Activated CD4-positive, alpha-beta T cell treated with anti-CD3 and anti-CD28 coated beads for 36 hours (primary cell): ENCODE results near the gene MGLL. TPM values are rescaled to one million over a fixed set of nuclear protein-coding genes. Genes with fewer than 3 reads are reported as not detected.

Source experiments
- ATAC-seq: fragments of 200-7000 bp; cut with Tn5 transposase; one replicate; pipeline ENCODE4 v1.10.0; 2021; ENCODE audit warnings: mild to moderate bottlenecking, moderate library complexity
- CTCF ChIA-PET: fragments of 350-600 bp; sonication (Branson Sonifier 250); formaldehyde crosslinking; loops from one replicate; lab custom pipeline; 2021; ENCODE audit warnings: antibody characterized with exemption; lab: Charles Lee
- POLR2A ChIA-PET: fragments of 350-600 bp; sonication (Branson Sonifier 250); formaldehyde crosslinking; loops from one replicate; lab custom pipeline; 2021; ENCODE audit warnings: antibody characterized with exemption, inconsistent platforms; lab: Charles Lee
- DNase-seq: peaks from one replicate; pipeline ENCODE4 v3.0.0-alpha.2; 2020
- H3K27ac Mint-ChIP-seq: one replicate; pipeline ENCODE4 v1.8.0; 2021; ENCODE audit warnings: mixed read lengths
- H3K27me3 Mint-ChIP-seq: one replicate; pipeline ENCODE4 v1.8.0; 2021; ENCODE audit warnings: mixed read lengths
- H3K36me3 Mint-ChIP-seq: one replicate; pipeline ENCODE4 v1.8.0; 2021; ENCODE audit warnings: low read depth, mixed read lengths
- H3K4me1 Mint-ChIP-seq: one replicate; pipeline ENCODE4 v1.8.0; 2021; ENCODE audit warnings: mixed read lengths
- H3K4me3 Mint-ChIP-seq: one replicate; pipeline ENCODE4 v1.8.0; 2021; ENCODE audit warnings: mild to moderate bottlenecking, moderate library complexity, mixed read lengths
- H3K9me3 Mint-ChIP-seq: one replicate; pipeline ENCODE4 v1.8.0; 2021; ENCODE audit warnings: low read depth, mixed read lengths
- intact Hi-C, 2 experiments: fragments of 100-400 bp; cut with DNase I in 1 of 2; cut with micrococcal nuclease in 1 of 2; formaldehyde crosslinking; loops; one replicate each; pipeline versions ENCODE4 v1.14.2 to v1.15.1; 2022 to 2024; cut with DNase I, micrococcal nuclease
- total RNA-seq, 2 experiments: library from RNA; stranded (reverse); gene quantifications; one replicate each; pipeline ENCODE4 v1.2.3, GENCODE V29; 2021

The MGLL gene
- total RNA-seq, 2 experiments from 2014 or later: 0.49 to 0.50 TPM

GRCh38 chr3:127769284-127770081, 52.8 kb downstream of the MGLL start:
- Mint-ChIP-seq H3K36me3 (peaks cover 1% of the 10 kb centered on the region), H3K9me3 (peaks cover 11% of the 10 kb centered on the region), H3K27ac (no peak overlapping the region), H3K27me3 (no peaks in the 10 kb centered on the region), H3K4me3 (no peak overlapping the region), H3K4me1 (peaks cover 3% of the 10 kb centered on the region)
- no peak for DNase-seq
- ATAC-seq: no peak
- CTCF ChIA-PET: no interaction called here
- intact Hi-C loops: no loop called here
- POLR2A ChIA-PET: no interaction called here

DNA sequence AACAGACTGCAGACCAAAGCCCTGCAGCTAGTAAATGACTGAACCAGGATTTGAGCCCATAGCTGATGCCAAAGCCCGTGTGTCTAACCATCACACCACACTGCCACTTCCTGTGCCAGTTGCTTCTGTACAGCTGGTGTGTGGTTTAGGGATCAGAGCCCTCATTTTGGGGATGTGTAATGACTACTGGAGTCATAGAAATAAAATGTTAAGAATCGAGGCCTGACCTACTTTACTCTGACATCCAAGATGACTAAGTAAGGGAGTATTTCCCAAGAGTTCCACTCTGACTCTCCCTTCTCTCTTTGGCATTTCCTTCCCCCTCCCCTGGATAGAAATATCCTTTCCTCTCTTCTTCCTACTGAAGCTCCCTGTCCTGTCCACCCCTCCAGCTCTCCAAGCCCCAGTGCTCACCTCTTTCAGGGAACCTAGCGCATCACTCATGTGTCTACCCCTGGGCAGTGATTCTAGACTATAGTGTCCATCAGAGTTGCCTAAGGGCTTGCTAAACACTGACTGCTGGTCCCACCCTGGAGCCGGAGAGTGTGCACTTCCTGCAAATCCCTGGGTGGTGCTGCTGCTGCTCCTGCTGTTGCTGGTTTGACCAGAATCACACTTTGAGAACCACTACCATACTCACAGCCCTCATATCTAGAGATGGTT, 53.8 kb downstream of the MGLL start:
- Mint-ChIP-seq H3K4me3 (no peak overlapping the region), H3K27me3 (no peaks in the 10 kb centered on the region), H3K4me1 (peaks cover 3% of the 10 kb centered on the region), H3K27ac (no peak overlapping the region), H3K9me3 (peaks cover 11% of the 10 kb centered on the region), H3K36me3 (peaks cover 1% of the 10 kb centered on the region)
- ATAC-seq: no peak
- CTCF ChIA-PET: no interaction called here
- no peak for DNase-seq
- intact Hi-C loops: no loop called here
- POLR2A ChIA-PET: no interaction called here

DNA sequence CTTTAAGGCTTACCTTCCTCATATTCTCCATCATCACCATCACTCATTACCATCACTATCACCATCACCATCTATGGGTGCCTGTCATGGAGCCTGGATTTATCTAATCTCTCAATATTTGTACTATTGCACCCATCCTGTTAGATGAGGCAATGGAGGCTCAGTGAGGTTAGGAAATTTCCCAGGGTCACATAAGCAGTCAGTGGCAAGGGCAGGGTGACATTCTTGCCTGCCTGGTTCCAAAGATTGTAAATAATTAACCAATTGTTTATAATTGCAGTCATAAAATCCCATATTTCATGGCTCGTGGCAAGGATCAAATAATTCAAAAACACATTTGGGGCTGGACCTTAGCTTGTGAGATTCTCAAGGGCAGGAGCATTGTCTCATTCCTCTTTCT, 55.2 kb downstream of the MGLL start:
- H3K4me1 Mint-ChIP-seq: peaks cover 3% of the 10 kb centered on the region
- H3K9me3 Mint-ChIP-seq: peaks cover 11% of the 10 kb centered on the region
- POLR2A ChIA-PET: no interaction called here
- DNase-seq (no peak), ATAC-seq (no peak)
- no peak overlapping the region for H3K27ac Mint-ChIP-seq
- intact Hi-C loops: no loop called here
- H3K27me3 Mint-ChIP-seq: no peaks in the 10 kb centered on the region
- CTCF ChIA-PET: interaction anchor here (0.6 kb wide), 1 partner anchor 776 kb away, joined by 3 read pairs; no protein-coding TSS in a partner anchor
- no peak overlapping the region for H3K4me3 Mint-ChIP-seq
- H3K36me3 Mint-ChIP-seq: peaks cover 1% of the 10 kb centered on the region

- H3K27ac Mint-ChIP-seq: no peak overlapping the region
- ATAC-seq (no peak), DNase-seq (no peak)
- CTCF ChIA-PET: no interaction called here
- POLR2A ChIA-PET: no interaction called here
- H3K9me3 Mint-ChIP-seq: peaks cover 11% of the 10 kb centered on the region
- peaks cover 1% of the 10 kb centered on the region for H3K36me3 Mint-ChIP-seq
- intact Hi-C loops: no loop called here
- no peak overlapping the region for H3K4me3 Mint-ChIP-seq
- H3K27me3 Mint-ChIP-seq: peaks cover 2% of the 10 kb centered on the region
- H3K4me1 Mint-ChIP-seq: peaks cover 6% of the 10 kb centered on the region
These were observed 56.6 kb downstream of the MGLL start for GRCh38 chr3:127765735-127766134.

DNA sequence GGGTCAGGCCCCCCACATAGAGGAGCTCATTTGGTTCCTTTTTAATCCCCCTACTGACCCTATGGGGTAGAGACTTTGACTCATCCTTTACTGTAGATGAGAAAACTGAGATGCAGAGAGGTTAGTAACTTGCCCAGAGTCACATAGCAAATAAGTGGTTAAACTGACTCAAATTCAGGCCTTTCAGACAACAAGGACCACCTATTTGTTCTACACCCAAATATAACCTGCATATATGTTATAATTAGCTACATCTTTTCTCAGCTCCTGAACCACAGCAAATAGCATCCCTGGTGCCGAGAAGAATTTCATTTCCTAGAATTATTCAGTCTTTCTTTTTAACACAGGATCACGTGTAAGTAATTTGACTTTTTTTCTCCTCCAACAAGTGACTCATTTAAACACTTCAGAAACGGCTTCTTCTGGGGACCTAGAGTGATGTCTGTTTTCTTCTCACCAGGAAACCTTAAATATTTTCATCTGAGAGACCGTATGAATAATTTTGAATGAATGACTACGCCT, 57.4 kb downstream of the MGLL start:
- DNase-seq: no peak
- H3K27ac Mint-ChIP-seq: no peak overlapping the region
- no peak overlapping the region for H3K4me3 Mint-ChIP-seq
- peaks cover 6% of the 10 kb centered on the region for H3K4me1 Mint-ChIP-seq
- H3K9me3 Mint-ChIP-seq: peaks cover 11% of the 10 kb centered on the region
- intact Hi-C loops: no loop called here
- ATAC-seq: no peak
- H3K36me3 Mint-ChIP-seq: peaks cover 1% of the 10 kb centered on the region
- CTCF ChIA-PET: no interaction called here
- peaks cover 3% of the 10 kb centered on the region for H3K27me3 Mint-ChIP-seq
- POLR2A ChIA-PET: no interaction called here

- ATAC-seq (no peak), DNase-seq (no peak)
- intact Hi-C loops: no loop called here
- Mint-ChIP-seq H3K9me3 (peaks cover 11% of the 10 kb centered on the region), H3K36me3 (peaks cover 1% of the 10 kb centered on the region), H3K27ac (no peak overlapping the region), H3K4me3 (no peak overlapping the region), H3K4me1 (peaks cover 6% of the 10 kb centered on the region), H3K27me3 (peaks cover 3% of the 10 kb centered on the region)
- CTCF ChIA-PET: no interaction called here
- POLR2A ChIA-PET: no interaction called here
These were observed 58.0 kb downstream of the MGLL start for GRCh38 chr3:127764301-127764700.

DNA sequence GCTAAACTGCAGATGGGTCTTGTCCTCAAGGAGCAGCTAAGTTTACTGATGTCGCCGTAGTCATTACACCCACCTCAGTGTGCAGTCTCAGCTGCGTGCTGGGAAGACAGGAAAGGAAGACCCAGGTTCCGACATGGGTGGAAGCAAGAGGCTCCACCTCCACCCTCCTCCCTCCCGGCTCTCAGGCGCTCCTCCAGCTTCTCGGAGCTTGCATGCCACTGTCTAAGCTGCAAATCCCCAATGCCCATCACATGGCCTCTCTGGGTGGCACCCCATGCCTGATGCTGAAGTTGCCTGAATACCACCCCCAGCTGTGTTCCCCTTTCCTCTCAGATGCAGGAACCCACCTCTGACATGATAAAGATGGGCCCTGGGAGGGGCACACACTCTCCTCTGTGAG, 58.5 kb downstream of the MGLL start:
- ATAC-seq: no peak
- CTCF ChIA-PET: no interaction called here
- POLR2A ChIA-PET: no interaction called here
- H3K36me3 Mint-ChIP-seq: peaks cover 1% of the 10 kb centered on the region
- H3K4me1 Mint-ChIP-seq: peaks cover 6% of the 10 kb centered on the region
- peaks cover 11% of the 10 kb centered on the region for H3K9me3 Mint-ChIP-seq
- intact Hi-C loops: no loop called here
- no peak overlapping the region for H3K27ac Mint-ChIP-seq
- no peak for DNase-seq
- peaks cover 3% of the 10 kb centered on the region for H3K27me3 Mint-ChIP-seq
- no peak overlapping the region for H3K4me3 Mint-ChIP-seq

GRCh38 chr3:127763337-127763736, 59.0 kb downstream of the MGLL start:
- ATAC-seq: no peak
- ChIA-PET CTCF (interaction anchor here (0.9 kb wide), 1 partner anchor 16 kb away, joined by 3 read pairs; no protein-coding TSS in a partner anchor), POLR2A (no interaction called here)
- peaks cover 1% of the 10 kb centered on the region for H3K36me3 Mint-ChIP-seq
- H3K9me3 Mint-ChIP-seq: peaks cover 6% of the 10 kb centered on the region
- peaks cover 6% of the 10 kb centered on the region for H3K4me1 Mint-ChIP-seq
- no peak overlapping the region for H3K4me3 Mint-ChIP-seq
- peaks cover 3% of the 10 kb centered on the region for H3K27me3 Mint-ChIP-seq
- no peak for DNase-seq
- intact Hi-C loops: no loop called here
- no peak overlapping the region for H3K27ac Mint-ChIP-seq

DNA sequence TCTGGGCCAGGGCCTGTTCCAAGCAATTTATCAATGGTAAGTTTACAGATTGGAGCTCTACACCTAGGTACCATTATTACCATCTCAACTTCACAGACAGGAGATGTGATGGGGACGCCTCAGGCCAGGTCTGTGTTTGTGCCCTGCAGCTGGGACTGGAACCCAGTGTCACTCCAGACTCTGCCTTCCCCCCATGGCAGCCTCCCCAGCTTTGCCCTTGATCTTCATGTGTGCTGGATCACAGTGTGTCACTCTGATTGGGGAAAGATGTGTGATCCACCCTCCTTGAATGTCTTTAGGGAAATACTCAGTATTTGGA, 59.6 kb downstream of the MGLL start:
- POLR2A ChIA-PET: no interaction called here

GRCh38 chr3:127762077-127762786, 60.1 kb downstream of the MGLL start:
- POLR2A ChIA-PET: interaction anchor here (0.8 kb wide), 1 partner anchor 9 kb away, joined by 4 read pairs; no protein-coding TSS in a partner anchor
- no peaks in the 10 kb centered on the region for H3K36me3 Mint-ChIP-seq
- H3K9me3 Mint-ChIP-seq: no peaks in the 10 kb centered on the region
- ATAC-seq: peak; percentile 57
- intact Hi-C loops: no loop called here
- peaks cover 6% of the 10 kb centered on the region for H3K4me1 Mint-ChIP-seq
- no peak overlapping the region for H3K27ac Mint-ChIP-seq
- H3K27me3 Mint-ChIP-seq: peaks cover 3% of the 10 kb centered on the region
- DNase-seq: no peak
- CTCF ChIA-PET: interaction anchor here (0.6 to 0.9 kb wide), 3 partner anchors 9 to 32 kb away, joined by 3 read pairs; no protein-coding TSS in a partner anchor
- no peak overlapping the region for H3K4me3 Mint-ChIP-seq

More for the DNA sequence above, 59.6 kb downstream of the MGLL start:
- Mint-ChIP-seq H3K4me1 (peaks cover 6% of the 10 kb centered on the region), H3K27me3 (peaks cover 3% of the 10 kb centered on the region), H3K4me3 (no peak overlapping the region), H3K36me3 (no peaks in the 10 kb centered on the region), H3K27ac (no peak overlapping the region), H3K9me3 (peaks cover under 1% of the 10 kb centered on the region)
- CTCF ChIA-PET: interaction anchor here (0.9 kb wide), 2 partner anchors 10 to 17 kb away, joined by 3 read pairs; no protein-coding TSS in a partner anchor
- ATAC-seq (no peak), DNase-seq (no peak)
- intact Hi-C loops: no loop called here

- Mint-ChIP-seq H3K4me3 (no peak overlapping the region), H3K4me1 (peaks cover 6% of the 10 kb centered on the region), H3K27ac (no peak overlapping the region), H3K9me3 (no peaks in the 10 kb centered on the region), H3K27me3 (peaks cover 3% of the 10 kb centered on the region), H3K36me3 (no peaks in the 10 kb centered on the region)
- intact Hi-C loops: no loop called here
- no peak for DNase-seq
- no peak for ATAC-seq
- CTCF ChIA-PET: interaction anchor here (0.6 kb wide), 3 partner anchors 10 to 33 kb away, joined by 3 read pairs; no protein-coding TSS in a partner anchor
- POLR2A ChIA-PET: interaction anchor here (0.8 kb wide), 1 partner anchor 10 kb away, joined by 4 read pairs; no protein-coding TSS in a partner anchor
These were observed 60.9 kb downstream of the MGLL start for GRCh38 chr3:127761441-127761801.
